CD4-positive, alpha-beta memory T cell (primary cell): ENCODE data around the gene DKKL1. TPM values are rescaled to one million over a fixed set of nuclear protein-coding genes. Genes with fewer than 3 reads are reported as not detected.

Source experiments
- CTCF ChIA-PET: fragments of 350-600 bp; sonication (Branson Sonifier 250); formaldehyde crosslinking; loops from one replicate; lab custom pipeline; 2021; ENCODE audit warnings: inconsistent platforms; ENCODE audit not compliant: partially characterized antibody; lab: Charles Lee
- POLR2A ChIA-PET: fragments of 350-600 bp; sonication (Branson Sonifier 250); formaldehyde crosslinking; loops from one replicate; lab custom pipeline; 2021; ENCODE audit not compliant: partially characterized antibody; lab: Charles Lee
- DNase-seq, 5 donors: peaks; one replicate each; pipeline versions ENCODE4 v3.0.0 to v3.0.0-alpha.2; 2020 to 2022; ENCODE audit warnings: mixed read lengths in 1 of 5
- H3K27ac ChIP-seq: one replicate; pipeline ENCODE4 v1.7.0; 2013; ENCODE audit warnings: low read depth, low read length
- H3K27me3 ChIP-seq: 2 replicates; pipeline ENCODE4 v1.7.0; 2013; ENCODE audit warnings: mild to moderate bottlenecking, low read length, moderate library complexity; ENCODE audit not compliant: insufficient read depth
- H3K36me3 ChIP-seq: 2 replicates; pipeline ENCODE4 v1.7.0; 2013; ENCODE audit warnings: mild to moderate bottlenecking, low read length, moderate library complexity; ENCODE audit not compliant: insufficient read depth
- H3K4me1 ChIP-seq: 2 replicates; pipeline ENCODE4 v1.7.0; 2013; ENCODE audit warnings: mild to moderate bottlenecking, low read length, moderate library complexity; ENCODE audit not compliant: insufficient read depth
- H3K4me3 ChIP-seq, 2 donors: one replicate each; pipeline ENCODE4 v1.7.0; 2013; ENCODE audit warnings: low read length in 2 of 2, mild to moderate bottlenecking in 1 of 2
- H3K9me3 ChIP-seq, 2 donors: one replicate each; pipeline ENCODE4 v1.7.0; 2013; ENCODE audit warnings: low read length in 2 of 2, control low read depth in 1 of 2; ENCODE audit not compliant: control insufficient read depth in 1 of 2
- H3K27ac Mint-ChIP-seq, 7 donors: one replicate each; pipeline ENCODE4 v1.8.0; 2020 to 2021; ENCODE audit warnings: mixed read lengths in 7 of 7, mild to moderate bottlenecking in 6 of 7, inconsistent platforms in 3 of 7, moderate library complexity in 3 of 7
- H3K27me3 Mint-ChIP-seq, 2 donors: one replicate each; pipeline ENCODE4 v1.8.0; 2020 to 2021; ENCODE audit warnings: mixed read lengths in 2 of 2
- H3K36me3 Mint-ChIP-seq, 2 donors: one replicate each; pipeline ENCODE4 v1.8.0; 2020 to 2021; ENCODE audit warnings: mixed read lengths in 2 of 2, inconsistent platforms in 1 of 2, mild to moderate bottlenecking in 1 of 2
- H3K4me1 Mint-ChIP-seq, 4 donors: one replicate each; pipeline ENCODE4 v1.8.0; 2020 to 2021; ENCODE audit warnings: mixed read lengths in 4 of 4, mild to moderate bottlenecking in 1 of 4
- H3K4me3 Mint-ChIP-seq, 8 donors: one replicate each; pipeline ENCODE4 v1.8.0; 2020 to 2021; ENCODE audit warnings: mixed read lengths in 8 of 8, mild to moderate bottlenecking in 7 of 8, moderate library complexity in 6 of 8, inconsistent platforms in 3 of 8
- H3K9me3 Mint-ChIP-seq, 8 donors: one replicate each; pipeline ENCODE4 v1.8.0; 2020 to 2021; ENCODE audit warnings: mixed read lengths in 8 of 8, mild to moderate bottlenecking in 5 of 8, inconsistent platforms in 3 of 8, moderate library complexity in 1 of 8
- intact Hi-C: fragments of 100-400 bp; cut with micrococcal nuclease; formaldehyde crosslinking; loops from one replicate; pipeline ENCODE4 v1.15.1; 2023
- polyA plus RNA-seq, 2 donors: library from polyadenylated mRNA; unstranded; fragments of 300-500 nt; fragmentation: Illumina TruSeq; gene quantifications; one replicate each; pipeline ENCODE4 v1.2.3, GENCODE V29; 2021
- total RNA-seq, 2 experiments: library from RNA; stranded (reverse); gene quantifications; one replicate each; pipeline ENCODE4 v1.2.3, GENCODE V29; 2021

Gene DKKL1
- total and polyA plus RNA-seq, 4 experiments from 2014 or later, result not detected

DNA sequence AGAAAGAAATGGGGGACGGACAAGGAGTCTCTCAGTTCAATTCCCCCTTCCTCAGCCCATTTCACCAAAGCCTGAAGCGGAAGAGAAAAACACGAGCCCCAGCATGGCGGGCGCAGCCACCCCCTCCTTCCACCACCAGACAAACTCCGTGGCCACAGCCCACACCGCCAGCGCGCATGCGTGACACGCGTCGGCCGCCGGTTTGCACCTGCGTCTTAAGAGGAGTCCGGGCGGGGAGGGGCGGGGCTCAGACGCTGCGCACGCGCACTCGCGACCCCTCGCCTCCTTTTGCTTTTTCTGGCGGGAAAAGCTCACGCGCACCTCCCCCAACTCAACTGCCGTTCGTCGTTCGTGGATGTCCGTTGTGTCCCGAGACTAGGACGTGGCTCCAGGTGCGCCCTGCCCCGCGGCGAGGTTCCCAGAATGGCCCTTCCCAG, 24.3 kb downstream of the DKKL1 start, which contains the start of gene KASH5:
KASH5 (plus strand) TSS at position 314 of the 437 bp plus-strand sequence. CDS start 2,635 bp downstream, outside the sequence.
- ChIA-PET POLR2A (interaction anchor here (0.7 to 2.1 kb wide), 4 partner anchors 53 to 162 kb away, joined by 4 to 10 read pairs (median 5); partner anchors contain the start of genes CD37 and PIH1D1), CTCF (interaction anchor here (1.1 to 1.4 kb wide), 2 partner anchors 86 to 162 kb away, joined by 3 to 6 read pairs; partner anchors contain the start of gene FLT3LG)
- Mint-ChIP-seq H3K36me3 (peaks cover 0 to 1% of the 10 kb centered on the region in 2 donors), H3K27ac (peak within 1 kb of the TSS in 5 of 7 donors; percentile 25 to 83 (median 62)), H3K27me3 (peaks cover 0 to 4% of the 10 kb centered on the region in 2 donors), H3K4me1 (peaks cover 8 to 21% (median 11%) of the 10 kb centered on the region in 4 donors), H3K4me3 (peak within 1 kb of the TSS in 7 of 8 donors; percentile 4 to 71 (median 47)), H3K9me3 (peaks cover 0 to 1% (median 0%) of the 10 kb centered on the region in 8 donors)
- Histone ChIP-seq H3K27ac (no peak within 1 kb of the TSS), H3K27me3 (no peaks in the 10 kb centered on the region), H3K4me3 (no peak within 1 kb of the TSS), H3K36me3 (no peaks in the 10 kb centered on the region), H3K4me1 (peaks cover 21% of the 10 kb centered on the region), H3K9me3 (no peaks in the 10 kb centered on the region)
- DNase-seq, result peak; percentile 67 to 92 (median 82)
- intact Hi-C loops, result loop anchor here (1.0 to 2.0 kb wide), 2 partner anchors 25 to 292 kb away; partner anchors contain the start of genes DKKL1 and TEAD2

DNA sequence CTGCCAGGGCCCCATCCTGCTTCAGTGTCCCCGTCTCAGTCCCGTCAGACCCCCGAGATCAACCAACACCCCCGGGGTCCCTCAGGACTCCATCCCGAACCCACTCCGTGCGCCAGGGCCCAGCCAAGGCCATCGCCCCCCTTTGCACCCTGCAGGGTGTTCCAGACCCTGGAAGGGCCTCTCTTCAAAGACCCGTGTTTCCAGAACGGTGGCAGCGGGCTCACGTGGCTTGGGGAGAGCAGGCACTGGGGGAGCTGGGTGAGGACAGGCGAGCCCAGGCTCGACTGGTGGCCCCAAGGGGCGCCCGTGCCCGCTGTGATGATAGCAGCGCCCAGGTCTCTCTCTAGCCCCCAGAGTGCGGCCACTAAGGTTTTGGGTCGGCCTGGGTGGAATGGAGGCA, 25.7 kb downstream of the DKKL1 start:
- peaks cover 0 to 1% (median 0%) of the 10 kb centered on the region in 8 donors for H3K9me3 Mint-ChIP-seq
- Histone ChIP-seq H3K4me1 (peaks cover 21% of the 10 kb centered on the region), H3K36me3 (no peaks in the 10 kb centered on the region), H3K9me3 (no peaks in the 10 kb centered on the region), H3K27me3 (no peaks in the 10 kb centered on the region), H3K27ac (no peak overlapping the region), H3K4me3 (no peak overlapping the region)
- H3K27ac Mint-ChIP-seq, result peak overlapping the region in 1 of 7 donors; percentile 32
- DNase-seq, result no peak
- no peak overlapping the region for H3K4me3 Mint-ChIP-seq
- POLR2A ChIA-PET, result interaction anchor here (2.8 kb wide), 1 partner anchor 80 kb away, joined by 20 read pairs; no protein-coding TSS in a partner anchor
- H3K27me3 Mint-ChIP-seq, result no peaks in the 10 kb centered on the region
- intact Hi-C loops, result loop anchor here (2.0 kb wide), 1 partner anchor 27 kb away; the partner anchor contains the start of genes DKKL1 and TEAD2
- peaks cover 8 to 21% (median 11%) of the 10 kb centered on the region in 4 donors for H3K4me1 Mint-ChIP-seq
- no peaks in the 10 kb centered on the region for H3K36me3 Mint-ChIP-seq
- CTCF ChIA-PET, result interaction anchor here (1.2 to 5.0 kb wide), 6 partner anchors 10 to 84 kb away, joined by 3 to 57 read pairs (median 4); partner anchors contain the start of genes FLT3LG, PIH1D1 and SLC17A7

DNA sequence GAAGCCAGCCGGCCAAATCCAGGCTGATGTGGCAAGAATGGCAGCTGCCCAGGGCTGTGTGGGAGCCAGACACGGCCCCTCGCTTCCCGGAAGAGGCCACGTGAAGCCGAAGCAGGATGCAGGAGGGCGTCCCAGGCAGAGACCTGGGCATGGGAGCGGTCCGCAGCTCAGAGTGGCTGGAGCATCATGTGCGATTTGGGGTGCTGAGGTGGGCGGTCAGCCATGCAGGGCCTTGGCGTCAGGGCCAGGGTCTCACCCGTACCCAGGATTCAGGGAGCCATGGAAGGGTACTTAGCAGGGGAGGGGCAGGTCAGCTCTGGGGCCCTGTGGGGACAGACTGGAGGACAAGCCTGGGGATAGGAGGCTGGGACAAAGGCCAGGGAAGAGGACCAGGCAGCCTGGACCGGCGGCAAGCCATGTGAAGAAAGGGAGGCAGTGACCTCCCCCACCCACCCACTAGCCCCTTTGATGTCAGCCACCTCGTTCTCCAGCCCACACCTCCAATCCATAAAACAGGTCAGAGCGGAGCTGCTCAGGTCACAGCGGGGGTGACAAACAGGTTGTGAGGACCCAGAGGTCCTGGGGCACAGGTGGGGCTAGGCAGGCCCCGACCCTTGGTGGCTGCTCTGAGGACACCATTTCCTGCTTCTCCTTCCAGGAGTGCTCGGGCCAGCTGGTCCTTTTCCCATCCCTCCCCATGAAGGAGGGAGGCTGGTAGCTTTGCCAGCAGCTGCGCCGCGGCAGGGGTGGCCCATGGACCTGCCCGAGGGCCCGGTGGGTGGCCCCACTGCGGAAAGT, 26.7 kb downstream of the DKKL1 start:
- peak in 1 of 5 donors; percentile 5 for DNase-seq
- H3K27me3 Mint-ChIP-seq, result no peaks in the 10 kb centered on the region
- Histone ChIP-seq H3K4me1 (peaks cover 21% of the 10 kb centered on the region), H3K4me3 (no peak overlapping the region), H3K9me3 (no peaks in the 10 kb centered on the region), H3K27ac (no peak overlapping the region), H3K36me3 (no peaks in the 10 kb centered on the region), H3K27me3 (no peaks in the 10 kb centered on the region)
- H3K4me3 Mint-ChIP-seq, result no peak overlapping the region
- intact Hi-C loops, result no loop called here
- POLR2A ChIA-PET, result interaction anchor here (0.7 to 2.8 kb wide), 5 partner anchors 16 to 98 kb away, joined by 3 to 20 read pairs (median 4); partner anchors contain the start of gene FLT3LG
- CTCF ChIA-PET, result interaction anchor here (1.0 to 5.0 kb wide), 12 partner anchors 11 to 288 kb away, joined by 3 to 57 read pairs (median 5); partner anchors contain the start of genes FLT3LG, PIH1D1 and SLC17A7
- H3K36me3 Mint-ChIP-seq, result no peaks in the 10 kb centered on the region
- peak overlapping the region in 1 of 7 donors; percentile 21 for H3K27ac Mint-ChIP-seq
- peaks cover 0 to 1% (median 0%) of the 10 kb centered on the region in 8 donors for H3K9me3 Mint-ChIP-seq
- H3K4me1 Mint-ChIP-seq, result peaks cover 8 to 21% (median 11%) of the 10 kb centered on the region in 4 donors

DNA sequence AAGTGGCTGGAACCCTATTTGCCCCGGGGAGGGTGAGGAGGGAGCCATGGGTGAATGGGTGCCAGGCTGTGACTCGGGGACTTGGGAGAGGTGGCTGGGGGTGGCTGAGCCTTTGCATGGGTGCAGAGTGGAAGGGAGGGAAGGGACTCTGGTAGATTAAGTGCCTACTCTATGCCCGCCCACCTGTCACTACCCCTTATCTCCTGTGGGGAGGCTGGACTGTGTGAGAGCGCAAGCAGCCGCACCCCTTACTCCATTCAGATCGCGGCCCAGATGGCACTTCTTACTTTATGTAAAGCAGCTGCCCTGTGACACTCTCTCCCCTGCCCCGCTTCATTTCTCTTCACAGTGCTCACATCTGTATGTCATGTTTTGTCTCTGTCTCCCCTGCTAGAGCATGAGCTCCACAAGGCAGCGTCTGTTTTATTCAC, 27.3 kb downstream of the DKKL1 start:
- DNase-seq, result no peak
- H3K9me3 Mint-ChIP-seq, result peaks cover 0 to 1% (median 0%) of the 10 kb centered on the region in 8 donors
- H3K4me3 Mint-ChIP-seq, result no peak overlapping the region
- ChIA-PET CTCF (interaction anchor here (0.6 to 5.0 kb wide), 17 partner anchors 9 to 287 kb away, joined by 3 to 57 read pairs (median 5); partner anchors contain the start of genes FLT3LG, GFY, PIH1D1 and PTH2), POLR2A (interaction anchor here (0.7 to 2.8 kb wide), 10 partner anchors 15 to 97 kb away, joined by 3 to 20 read pairs (median 6); partner anchors contain the start of genes FLT3LG and PIH1D1)
- peaks cover 21% of the 10 kb centered on the region for H3K4me1 ChIP-seq
- peaks cover 8 to 24% (median 11%) of the 10 kb centered on the region in 4 donors for H3K4me1 Mint-ChIP-seq
- H3K27ac ChIP-seq, result no peak overlapping the region
- no peaks in the 10 kb centered on the region for H3K27me3 ChIP-seq
- H3K9me3 ChIP-seq, result no peaks in the 10 kb centered on the region
- H3K27me3 Mint-ChIP-seq, result no peaks in the 10 kb centered on the region
- intact Hi-C loops, result no loop called here
- no peak overlapping the region for H3K27ac Mint-ChIP-seq
- H3K4me3 ChIP-seq, result no peak overlapping the region
- H3K36me3 Mint-ChIP-seq, result no peaks in the 10 kb centered on the region
- no peaks in the 10 kb centered on the region for H3K36me3 ChIP-seq

DNA sequence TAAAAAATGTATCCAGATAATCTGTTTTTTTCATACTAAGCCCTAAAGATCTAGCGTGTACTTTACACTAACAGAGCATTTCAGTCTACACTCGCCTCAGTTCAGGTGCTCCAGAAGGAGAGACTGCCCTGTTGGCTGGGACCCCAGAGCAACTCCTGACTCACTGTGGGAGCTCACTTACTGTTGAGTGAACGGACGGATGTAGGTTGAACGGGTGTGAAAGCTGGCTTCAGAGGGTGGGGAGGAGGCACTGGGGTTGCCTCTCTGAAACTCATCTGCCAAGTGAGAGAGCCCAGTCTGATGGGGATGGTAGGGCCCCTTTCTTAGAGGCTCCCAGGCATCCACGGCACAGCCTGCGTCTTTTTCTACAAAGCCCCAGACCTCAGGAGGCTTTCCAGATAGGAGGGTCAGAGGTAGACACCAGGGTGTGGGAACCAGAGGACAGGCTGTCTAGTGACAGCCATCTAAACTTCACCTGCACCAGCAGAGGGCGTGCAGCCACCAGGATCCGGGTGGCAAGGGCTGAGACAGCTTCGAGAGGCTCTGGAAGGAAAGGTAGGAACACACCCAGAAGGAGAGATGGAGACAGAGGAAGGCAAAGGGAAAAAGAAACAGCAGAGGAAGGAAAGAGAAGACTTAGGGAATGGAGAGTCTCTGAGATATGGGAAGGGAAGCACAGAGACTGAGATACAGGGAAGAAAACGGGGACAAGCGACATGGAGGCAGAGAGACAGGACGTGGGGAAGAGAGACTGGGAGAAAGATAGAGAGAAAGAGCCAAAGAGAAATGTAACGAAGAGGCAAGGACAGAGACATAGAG, 28.1 kb downstream of the DKKL1 start:
- Mint-ChIP-seq H3K27me3 (no peaks in the 10 kb centered on the region), H3K27ac (peak overlapping the region in 6 of 7 donors; percentile 9 to 85 (median 60)), H3K9me3 (peaks cover 0 to 1% (median 0%) of the 10 kb centered on the region in 8 donors), H3K4me1 (peaks cover 8 to 24% (median 11%) of the 10 kb centered on the region in 4 donors), H3K36me3 (no peaks in the 10 kb centered on the region), H3K4me3 (no peak overlapping the region)
- ChIA-PET CTCF (interaction anchor here (0.6 to 5.0 kb wide), 22 partner anchors 10 to 287 kb away, joined by 3 to 57 read pairs (median 6); partner anchors contain the start of genes FLT3LG, GFY, PIH1D1 and PTH2), POLR2A (interaction anchor here (0.5 to 2.8 kb wide), 12 partner anchors 14 to 81 kb away, joined by 3 to 20 read pairs (median 4); partner anchors contain the start of genes ALDH16A1, FLT3LG and PIH1D1)
- DNase-seq, result peak; percentile 76 to 80 (median 78)
- intact Hi-C loops, result loop anchor here (1.0 kb wide), 4 partner anchors 52 to 289 kb away; no protein-coding TSS in a partner anchor
- Histone ChIP-seq H3K4me3 (no peak overlapping the region), H3K36me3 (no peaks in the 10 kb centered on the region), H3K4me1 (peaks cover 21% of the 10 kb centered on the region), H3K9me3 (no peaks in the 10 kb centered on the region), H3K27ac (no peak overlapping the region), H3K27me3 (no peaks in the 10 kb centered on the region)

DNA sequence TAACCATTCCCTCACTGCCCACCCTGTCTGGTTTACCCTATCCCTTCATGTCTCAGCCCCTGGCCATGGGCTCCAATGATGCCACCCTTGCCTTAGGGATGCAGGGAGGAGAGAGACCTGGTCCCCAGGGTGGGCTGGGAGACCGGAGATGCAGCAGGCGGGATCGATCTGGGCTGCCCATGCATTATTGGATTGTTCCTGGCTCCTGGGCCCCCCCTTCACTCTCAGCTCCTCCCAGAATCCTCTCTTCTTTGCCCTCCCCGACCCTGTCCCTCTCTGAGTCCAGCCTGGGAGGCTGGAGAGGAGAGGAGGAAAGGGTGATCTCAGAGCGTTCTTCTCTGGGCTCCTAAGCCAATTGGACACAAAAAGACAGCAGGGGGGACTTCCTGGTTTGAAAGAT, 30.2 kb downstream of the DKKL1 start:
- Mint-ChIP-seq H3K36me3 (no peaks in the 10 kb centered on the region), H3K4me1 (peaks cover 15 to 30% (median 22%) of the 10 kb centered on the region in 4 donors), H3K27me3 (peaks cover 0 to 3% of the 10 kb centered on the region in 2 donors), H3K4me3 (no peak overlapping the region), H3K9me3 (no peaks in the 10 kb centered on the region), H3K27ac (no peak overlapping the region)
- no peak overlapping the region for H3K27ac ChIP-seq
- no peaks in the 10 kb centered on the region for H3K9me3 ChIP-seq
- peaks cover 26% of the 10 kb centered on the region for H3K4me1 ChIP-seq
- CTCF ChIA-PET, result interaction anchor here (1.1 to 5.0 kb wide), 6 partner anchors 13 to 82 kb away, joined by 5 to 57 read pairs (median 12); partner anchors contain the start of genes FLT3LG and SLC17A7
- no peaks in the 10 kb centered on the region for H3K36me3 ChIP-seq
- H3K27me3 ChIP-seq, result no peaks in the 10 kb centered on the region
- DNase-seq, result peak in 1 of 5 donors; percentile 27
- POLR2A ChIA-PET, result interaction anchor here (0.8 to 1.5 kb wide), 5 partner anchors 15 to 77 kb away, joined by 3 to 7 read pairs (median 3); partner anchors contain the start of gene PIH1D1
- intact Hi-C loops, result no loop called here
- H3K4me3 ChIP-seq, result no peak overlapping the region
